Cardiac septum (tissue), 1 donor: Measurements from ENCODE around the gene COL4A1. TPM values are rescaled to one million over a fixed set of nuclear protein-coding genes. Genes with fewer than 3 reads are reported as not detected.

Source experiments
- DNase-seq: peaks from one replicate; pipeline ENCODE4 v3.0.0-alpha.2; 2020; ENCODE audit warnings: low spot score
- intact Hi-C: fragments of 100-400 bp; cut with DNase I; formaldehyde crosslinking; loops from one replicate; pipeline ENCODE4 v1.14.0; 2022
- microRNA-seq: library from miRNA; unstranded; fragments of <30 nt; microRNA quantifications from one replicate; pipeline ENCODE4 v1.2.0, GENCODE V29; 2020
- total RNA-seq: library from RNA; stranded (reverse); fragmentation: NEBNext Ultra II Directional; extraction: Animal tissue kit (Norgen Biotek cat#: 25700); gene quantifications from one replicate; pipeline ENCODE4 v1.2.1, GENCODE V29; 2021
- donor health status: DM: no; HTN: no; CAD: no.

Gene COL4A1
- total RNA-seq, 1 donor from 2014 or later = 196 TPM

DNA sequence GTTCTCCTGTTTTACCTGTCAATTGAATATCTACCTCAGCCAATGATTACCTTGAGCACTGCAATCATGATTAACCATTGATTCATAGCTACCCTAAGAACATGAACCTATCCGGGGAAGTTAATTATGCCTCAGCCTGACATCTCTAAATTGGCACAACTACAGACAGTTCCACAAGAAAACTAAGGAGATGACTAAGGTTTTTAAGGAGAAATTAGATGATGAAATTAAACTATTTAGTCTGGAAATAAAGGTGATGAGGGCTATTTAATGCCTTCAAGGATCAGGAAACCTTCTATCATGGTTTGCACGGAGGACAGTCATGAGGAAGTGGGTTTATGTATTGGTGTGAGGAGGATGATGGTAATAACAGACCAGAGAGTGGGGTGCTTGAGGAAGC is 203.4 kb downstream of the COL4A1 start:
- intact Hi-C loops = no loop called here

DNA sequence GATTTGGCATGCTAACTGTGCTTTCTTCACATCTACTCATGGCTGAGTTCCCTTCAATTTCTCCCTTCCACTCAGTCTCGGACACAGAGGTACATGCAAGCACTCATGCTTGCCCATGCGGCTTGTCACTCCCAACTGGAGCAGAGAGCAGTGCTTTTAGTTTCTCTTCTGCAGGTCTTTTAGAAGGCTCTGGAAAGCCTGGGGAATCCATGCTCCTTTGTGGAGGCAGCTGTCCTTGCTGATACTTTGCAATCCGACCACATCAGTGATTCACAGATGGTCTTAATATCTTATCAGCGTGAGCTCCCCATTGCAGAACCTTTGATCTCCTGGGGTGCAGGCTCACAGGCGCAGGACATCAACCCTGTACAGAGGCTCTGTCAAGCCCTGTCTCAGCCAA is 203.9 kb downstream of the COL4A1 start:
- DNase-seq = no peak
- intact Hi-C loops = no loop called here

More for the DNA sequence above, 203.4 kb downstream of the COL4A1 start:
- DNase-seq = no peak

DNA sequence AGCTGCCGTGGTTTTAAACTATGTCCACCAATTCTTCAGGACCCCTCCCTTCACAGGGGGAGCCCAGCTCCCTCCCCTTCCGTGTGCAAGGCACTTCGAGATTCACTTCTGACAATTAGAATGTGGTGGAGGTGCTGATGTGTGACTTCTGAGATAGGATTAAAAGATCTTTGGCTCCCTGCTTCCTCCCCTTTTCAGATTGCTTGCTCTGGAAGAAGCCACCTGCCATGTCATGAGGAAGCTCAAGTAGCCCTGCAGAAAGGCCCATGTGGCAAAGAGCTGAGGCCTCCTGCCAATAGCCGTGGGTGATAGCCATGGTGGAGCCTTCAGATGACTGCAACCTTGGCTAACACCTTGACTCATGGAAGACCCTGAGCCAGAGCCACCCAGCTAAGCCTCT is 204.9 kb downstream of the COL4A1 start:
- intact Hi-C loops = no loop called here
- DNase-seq = no peak

DNA sequence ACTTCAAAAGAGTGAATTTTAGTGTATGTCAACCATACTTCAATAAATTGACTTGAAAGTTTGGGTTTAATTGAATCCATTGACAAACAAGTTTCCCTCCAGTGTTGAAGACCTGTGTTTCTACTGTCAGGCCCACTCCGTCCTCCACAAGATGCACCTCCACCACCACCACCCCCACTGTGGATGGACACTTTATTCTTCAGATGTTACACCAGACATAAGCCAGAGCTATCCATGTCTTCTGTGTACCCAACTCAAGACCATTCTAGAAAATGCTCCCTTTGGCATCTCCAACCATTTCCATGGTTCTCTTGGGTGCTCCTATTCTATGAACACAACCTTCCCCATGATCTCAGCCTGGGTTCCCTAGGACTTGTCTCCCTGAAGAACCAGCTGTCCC is 207.0 kb downstream of the COL4A1 start:
- no peak for DNase-seq
- intact Hi-C loops = no loop called here

Small RNAs within 50 kb of the gene (microRNA-seq; reads per million reads assigned to microRNA genes)
- gene MIR8073 = not detected

Other genes starting within 250 kb of the COL4A1 start
- 165 TPM for gene COL4A2, start 127 bp upstream of the COL4A1 start, total RNA-seq